Measurements from ENCODE around the gene TYK2.

TYK2 gene

DNA sequence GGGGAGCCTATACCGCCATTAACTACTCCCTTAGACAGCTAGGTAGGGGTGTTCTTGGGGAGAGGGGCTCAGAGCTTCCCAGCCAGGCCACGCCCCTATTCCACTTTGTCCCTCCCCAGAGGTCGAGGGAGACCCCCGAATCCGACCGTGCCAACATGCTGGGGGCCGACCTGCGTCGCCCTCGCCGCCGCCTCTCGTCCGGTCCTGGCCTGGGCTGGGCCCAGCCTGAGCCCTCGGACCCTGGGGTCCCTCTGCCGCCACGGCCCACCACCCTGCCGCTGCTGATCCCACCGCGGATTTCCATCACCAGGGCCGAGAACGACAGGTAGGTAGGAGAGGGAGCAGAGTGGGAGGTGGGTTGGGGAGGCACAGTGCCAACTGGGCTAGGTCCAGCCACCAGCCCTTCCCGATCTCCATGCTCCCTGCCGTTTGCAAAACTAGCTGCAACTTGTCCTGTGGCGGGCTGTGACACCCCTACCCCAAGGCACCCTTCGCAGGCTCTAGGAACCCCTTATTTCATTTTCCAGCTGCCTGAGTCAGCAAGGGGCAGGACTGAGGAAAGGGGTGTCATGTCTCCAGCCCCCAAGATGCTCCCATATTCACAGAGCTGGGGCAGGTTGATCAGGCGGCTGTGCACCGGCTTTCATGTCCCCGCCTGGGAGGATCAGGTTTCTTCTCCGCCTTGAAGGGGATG is 37.3 kb upstream of the TYK2 start:
- no peaks in the 10 kb centered on the region for H3K79me2 ChIP-seq (ENCODE audit: insufficient read depth, low read length)
- no peak overlapping the region for H2AFZ ChIP-seq (ENCODE audit: low read length)
- H3K4me2 ChIP-seq (ENCODE audit: low read depth, low read length, poor library complexity, severe bottlenecking) = peak overlapping the region; percentile 87
- no peak overlapping the region for H3K9ac ChIP-seq (ENCODE audit: low read depth, low read length, poor library complexity, severe bottlenecking)
- peaks cover 13% of the 10 kb centered on the region for H3K4me1 ChIP-seq (ENCODE audit: insufficient read depth, low read length, poor library complexity, severe bottlenecking)
- H4K20me1 ChIP-seq (ENCODE audit: insufficient read depth, low read length, poor library complexity, severe bottlenecking) = no peaks in the 10 kb centered on the region
- no peaks in the 10 kb centered on the region for H3K9me2 ChIP-seq (replicated peaks; ENCODE audit: low read depth, low read length)
- TF ChIP-seq, protein P1, sequence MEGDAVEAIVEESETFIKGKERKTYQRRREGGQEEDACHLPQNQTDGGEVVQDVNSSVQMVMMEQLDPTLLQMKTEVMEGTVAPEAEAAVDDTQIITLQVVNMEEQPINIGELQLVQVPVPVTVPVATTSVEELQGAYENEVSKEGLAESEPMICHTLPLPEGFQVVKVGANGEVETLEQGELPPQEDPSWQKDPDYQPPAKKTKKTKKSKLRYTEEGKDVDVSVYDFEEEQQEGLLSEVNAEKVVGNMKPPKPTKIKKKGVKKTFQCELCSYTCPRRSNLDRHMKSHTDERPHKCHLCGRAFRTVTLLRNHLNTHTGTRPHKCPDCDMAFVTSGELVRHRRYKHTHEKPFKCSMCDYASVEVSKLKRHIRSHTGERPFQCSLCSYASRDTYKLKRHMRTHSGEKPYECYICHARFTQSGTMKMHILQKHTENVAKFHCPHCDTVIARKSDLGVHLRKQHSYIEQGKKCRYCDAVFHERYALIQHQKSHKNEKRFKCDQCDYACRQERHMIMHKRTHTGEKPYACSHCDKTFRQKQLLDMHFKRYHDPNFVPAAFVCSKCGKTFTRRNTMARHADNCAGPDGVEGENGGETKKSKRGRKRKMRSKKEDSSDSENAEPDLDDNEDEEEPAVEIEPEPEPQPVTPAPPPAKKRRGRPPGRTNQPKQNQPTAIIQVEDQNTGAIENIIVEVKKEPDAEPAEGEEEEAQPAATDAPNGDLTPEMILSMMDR (conservative IDR thresholded peaks at IDR 0.05; ENCODE audit: low read length) = no peak
- TF ChIP-seq EZH2phosphoT487 (IDR thresholded peaks at IDR 0.05; ENCODE audit: borderline replicate concordance) = no peak
- H3K27me3 ChIP-seq (ENCODE audit: insufficient read depth, low read length, poor library complexity, severe bottlenecking) = no peaks in the 10 kb centered on the region
- peaks cover 3% of the 10 kb centered on the region; the same call in 1 of the 2 replicates for H3K9me3 ChIP-seq (ENCODE audit: insufficient read depth, low read depth, low read length)
- no peak overlapping the region for H3K4me3 ChIP-seq (ENCODE audit: low read length, poor library complexity, severe bottlenecking)
- H3K36me3 ChIP-seq (ENCODE audit: insufficient read depth, low read length) = no peaks in the 10 kb centered on the region
- H3F3A ChIP-seq (ENCODE audit: low read depth) = no peaks in the 10 kb centered on the region

DNA sequence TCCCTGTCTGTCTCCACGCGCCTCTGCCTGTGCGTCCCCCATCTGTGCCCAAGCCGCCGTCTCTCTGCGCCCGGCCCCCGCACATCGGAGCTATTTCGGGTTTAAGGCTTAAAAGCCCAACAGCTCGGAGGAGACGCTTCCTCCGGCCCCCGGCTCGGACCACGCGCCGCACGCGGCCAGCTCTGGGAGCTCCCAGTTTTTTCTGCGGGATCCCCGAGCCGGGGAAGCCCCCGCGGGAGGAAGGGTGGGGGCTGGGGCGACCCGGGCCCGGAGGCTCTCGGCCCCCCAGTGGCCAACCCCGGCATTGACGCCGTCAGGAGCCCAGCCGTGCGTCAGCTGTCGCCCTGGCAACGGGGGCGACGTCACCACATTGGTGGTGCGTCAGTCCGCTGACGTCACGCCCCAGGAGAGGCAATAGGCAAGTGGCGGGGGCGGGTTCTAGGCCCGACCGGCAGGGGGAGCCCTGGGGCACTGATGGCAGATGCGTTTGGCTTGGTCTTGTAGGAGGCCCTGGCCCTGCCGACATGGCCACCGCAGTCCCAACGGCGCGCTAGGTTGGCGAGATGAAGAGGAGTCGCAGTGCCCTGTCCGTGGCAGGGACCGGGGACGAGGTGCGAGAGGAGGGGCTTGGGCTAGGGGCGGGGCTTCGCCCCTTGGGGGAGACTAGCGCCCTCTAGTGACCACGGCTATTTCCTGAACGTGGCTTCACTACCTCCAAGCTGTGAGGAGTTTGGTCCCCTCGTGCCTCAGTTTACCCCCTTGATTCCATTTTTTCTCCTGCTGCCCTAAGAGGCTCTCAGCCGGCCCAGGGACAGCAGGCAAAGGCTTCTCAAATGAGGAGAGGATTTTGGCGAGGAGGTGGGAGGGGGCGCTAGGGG is 36.2 kb upstream of the TYK2 start:
- Histone ChIP-seq H2AFZ (ENCODE audit: low read length) (no peak overlapping the region), H3K4me3 (ENCODE audit: low read length, poor library complexity, severe bottlenecking) (no peak overlapping the region), H3F3A (ENCODE audit: low read depth) (peaks cover 3% of the 10 kb centered on the region; the same call in 1 of the 2 replicates), H3K9ac (ENCODE audit: low read depth, low read length, poor library complexity, severe bottlenecking) (no peak overlapping the region), H3K9me3 (ENCODE audit: insufficient read depth, low read depth, low read length) (peaks cover 3% of the 10 kb centered on the region; the same call in 1 of the 2 replicates), H3K27me3 (ENCODE audit: insufficient read depth, low read length, poor library complexity, severe bottlenecking) (no peaks in the 10 kb centered on the region), H4K20me1 (ENCODE audit: insufficient read depth, low read length, poor library complexity, severe bottlenecking) (no peaks in the 10 kb centered on the region), H3K9me2 (replicated peaks; ENCODE audit: low read depth, low read length) (no peaks in the 10 kb centered on the region), H3K36me3 (ENCODE audit: insufficient read depth, low read length) (no peaks in the 10 kb centered on the region), H3K79me2 (ENCODE audit: insufficient read depth, low read length) (no peaks in the 10 kb centered on the region), H3K4me1 (ENCODE audit: insufficient read depth, low read length, poor library complexity, severe bottlenecking) (peaks cover 19% of the 10 kb centered on the region), H3K4me2 (ENCODE audit: low read depth, low read length, poor library complexity, severe bottlenecking) (peak overlapping the region; percentile 32)
- no peak for TF ChIP-seq EZH2phosphoT487 (IDR thresholded peaks at IDR 0.05; ENCODE audit: borderline replicate concordance)
- TF ChIP-seq, protein P1 (conservative IDR thresholded peaks at IDR 0.05; ENCODE audit: low read length) = peak; percentile 60

DNA sequence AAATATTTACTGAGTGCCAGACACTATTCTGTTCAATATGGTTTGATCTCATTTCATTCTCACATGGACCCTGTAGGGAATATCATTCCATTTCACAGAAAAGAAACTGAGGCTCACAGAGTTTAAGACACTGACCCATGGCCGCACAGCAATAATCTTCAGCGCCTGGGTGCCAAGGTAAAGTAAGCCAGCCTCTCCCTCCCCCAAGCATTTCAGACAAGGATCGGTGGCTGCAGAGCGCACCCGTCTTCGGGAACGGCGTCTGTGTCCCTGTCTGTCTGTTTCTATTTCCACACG is 35.7 kb upstream of the TYK2 start:
- H3K9ac ChIP-seq (ENCODE audit: low read depth, low read length, poor library complexity, severe bottlenecking) = no peak overlapping the region
- H3K4me3 ChIP-seq (ENCODE audit: low read length, poor library complexity, severe bottlenecking) = no peak overlapping the region
- peaks cover 3% of the 10 kb centered on the region; the same call in 1 of the 2 replicates for H3K9me3 ChIP-seq (ENCODE audit: insufficient read depth, low read depth, low read length)
- H3K79me2 ChIP-seq (ENCODE audit: insufficient read depth, low read length) = no peaks in the 10 kb centered on the region
- TF ChIP-seq, protein P1 (conservative IDR thresholded peaks at IDR 0.05; ENCODE audit: low read length) = no peak
- no peak for TF ChIP-seq EZH2phosphoT487 (IDR thresholded peaks at IDR 0.05; ENCODE audit: borderline replicate concordance)
- no peaks in the 10 kb centered on the region for H3K9me2 ChIP-seq (replicated peaks; ENCODE audit: low read depth, low read length)
- H3K36me3 ChIP-seq (ENCODE audit: insufficient read depth, low read length) = no peaks in the 10 kb centered on the region
- peaks cover 19% of the 10 kb centered on the region for H3K4me1 ChIP-seq (ENCODE audit: insufficient read depth, low read length, poor library complexity, severe bottlenecking)
- no peak overlapping the region for H2AFZ ChIP-seq (ENCODE audit: low read length)
- H3K27me3 ChIP-seq (ENCODE audit: insufficient read depth, low read length, poor library complexity, severe bottlenecking) = no peaks in the 10 kb centered on the region
- peaks cover 3% of the 10 kb centered on the region; the same call in 1 of the 2 replicates for H3F3A ChIP-seq (ENCODE audit: low read depth)
- peak overlapping the region; percentile 32 for H3K4me2 ChIP-seq (ENCODE audit: low read depth, low read length, poor library complexity, severe bottlenecking)
- H4K20me1 ChIP-seq (ENCODE audit: insufficient read depth, low read length, poor library complexity, severe bottlenecking) = no peaks in the 10 kb centered on the region

Data from Loucy (cell line).